ENCODE data around the gene CRYBA1. TPM values are rescaled to one million over a fixed set of nuclear protein-coding genes. Genes with fewer than 3 reads are reported as not detected.
"Not testable (repeated sequence)": the region's sequence is repeated elsewhere in the genome, so short reads cannot be mapped to it uniquely, and the experiment has no call there.

CRYBA1 gene
- total RNA-seq, 1 donor from 2014 or later = not detected

DNA sequence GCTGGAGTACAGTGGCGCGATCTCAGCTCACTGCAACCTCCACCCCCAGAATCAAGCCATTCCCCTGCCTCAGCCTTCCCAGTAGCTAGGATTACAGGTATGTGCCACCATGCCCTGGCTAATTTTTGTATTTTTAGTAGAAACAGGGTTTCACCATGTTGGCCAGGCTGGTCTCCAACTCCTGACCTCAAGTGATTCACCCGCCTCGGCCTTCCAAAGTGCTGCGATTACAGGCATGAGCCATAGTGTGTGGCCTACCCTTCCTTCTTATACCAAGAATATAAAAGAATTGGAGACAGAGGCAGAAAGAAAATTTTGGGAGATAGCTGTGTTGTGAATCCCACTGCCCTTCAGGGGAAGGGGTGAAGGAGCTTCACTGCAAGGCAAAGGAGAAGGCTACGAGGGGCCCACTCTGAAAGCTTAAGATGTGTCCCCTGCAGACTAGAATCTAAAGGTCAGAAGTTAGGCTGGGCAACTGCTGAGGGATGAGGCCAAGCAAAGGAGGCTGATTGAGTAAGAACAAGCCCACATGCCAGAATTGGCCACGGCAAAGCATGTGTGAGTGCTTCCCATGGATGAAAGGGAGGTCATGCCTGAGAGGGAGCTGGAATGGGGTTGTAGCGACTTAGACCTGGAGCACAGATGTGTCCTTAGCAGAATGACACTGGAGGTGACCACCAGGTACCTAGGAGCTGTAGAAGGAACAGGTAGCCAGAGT lies 8.4 kb upstream of the CRYBA1 start:
- no peak for DNase-seq

GRCh38 chr17:29240477-29240876 lies 6.2 kb upstream of the CRYBA1 start:
- DNase-seq = no peak

DNA sequence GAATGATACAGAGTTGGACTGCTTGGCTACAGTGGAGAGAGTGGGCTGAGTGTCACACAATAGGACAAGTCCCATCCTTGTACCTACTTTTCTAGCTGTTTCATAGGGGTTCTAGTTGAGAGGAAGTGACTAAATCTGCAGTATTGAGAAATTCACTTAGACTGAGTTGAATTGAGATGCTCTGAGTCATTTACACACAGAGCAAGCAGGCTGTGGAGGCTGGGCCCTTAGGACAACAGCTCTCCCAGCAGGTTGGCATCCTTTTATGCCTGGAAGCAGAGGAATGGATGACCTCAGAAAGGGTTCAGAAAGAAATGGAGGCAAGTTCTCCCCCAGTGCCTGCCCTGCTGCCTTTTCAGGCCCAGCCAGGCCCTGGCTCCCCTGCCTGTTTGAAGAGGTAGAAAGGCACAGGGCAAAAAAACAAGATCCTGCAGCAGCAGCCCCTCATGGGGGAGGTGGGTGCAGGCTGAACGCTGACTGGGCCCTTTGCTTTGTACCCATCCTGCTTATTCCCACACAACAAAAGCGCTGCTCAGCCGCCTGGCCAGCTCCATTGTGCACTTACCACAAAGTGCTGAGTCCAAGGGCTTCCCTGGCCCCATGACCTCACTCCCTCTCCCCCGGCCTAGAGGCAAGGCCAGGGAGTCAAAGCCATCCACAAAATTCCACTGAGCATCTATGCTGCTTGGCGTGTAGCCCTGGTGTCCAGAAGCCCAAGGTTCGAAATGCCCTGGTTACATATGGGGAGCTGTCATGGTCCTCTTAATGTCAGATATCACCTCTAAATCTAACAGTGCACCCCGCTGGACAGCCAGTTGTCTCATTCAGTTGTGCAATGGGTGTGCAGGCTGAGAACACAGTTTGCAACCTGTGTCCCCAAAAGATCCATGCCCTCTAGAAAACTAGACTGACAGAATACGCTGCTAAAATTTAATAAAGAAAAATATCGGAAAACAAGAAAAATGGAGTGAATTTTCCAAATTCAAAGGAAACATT lies 5.4 kb upstream of the CRYBA1 start:
- DNase-seq = peak; percentile 89

- no peak for DNase-seq
Observed at GRCh38 chr17:29242051-29242450, 4.6 kb upstream of the CRYBA1 start.

DNA sequence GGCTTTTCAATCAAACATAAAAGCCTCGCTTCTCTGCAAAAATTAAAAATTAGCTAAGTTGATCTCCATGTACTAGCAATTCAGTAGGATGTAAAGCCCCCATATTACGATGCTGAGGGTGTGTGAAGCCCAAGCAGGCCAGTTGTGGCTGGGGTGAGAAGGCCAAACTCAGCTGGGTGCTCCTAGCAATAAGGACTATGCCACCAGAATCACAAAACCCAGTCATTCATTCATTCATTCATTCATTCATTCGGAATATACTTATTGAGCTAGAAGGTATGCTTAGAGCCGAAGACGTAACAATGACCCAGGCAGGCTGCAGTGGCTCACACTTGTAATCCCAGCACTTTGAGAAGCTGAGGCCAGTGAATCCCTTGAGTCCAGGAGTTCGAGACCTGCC lies 3.9 kb upstream of the CRYBA1 start:
- DNase-seq = no peak

DNA sequence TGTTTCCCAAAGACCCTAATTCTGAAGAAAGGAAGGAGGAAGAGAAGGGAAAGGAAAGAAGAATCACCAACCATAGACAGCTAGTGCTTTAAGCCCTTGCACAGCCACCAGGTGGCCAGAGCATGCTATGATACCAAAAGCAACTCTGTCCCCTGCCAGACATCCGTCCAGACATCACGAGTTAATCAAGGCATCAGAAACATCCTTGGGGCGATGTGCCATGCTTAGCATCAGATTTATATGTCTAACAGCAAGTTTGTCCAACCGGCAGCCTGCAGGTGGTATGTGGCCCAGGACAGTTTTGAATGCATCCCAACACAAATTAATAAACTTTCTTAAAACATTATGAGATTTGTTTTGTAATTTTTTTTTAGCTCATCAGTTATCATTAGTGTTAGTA lies 2.9 kb upstream of the CRYBA1 start:
- DNase-seq = peak; percentile 23

DNA sequence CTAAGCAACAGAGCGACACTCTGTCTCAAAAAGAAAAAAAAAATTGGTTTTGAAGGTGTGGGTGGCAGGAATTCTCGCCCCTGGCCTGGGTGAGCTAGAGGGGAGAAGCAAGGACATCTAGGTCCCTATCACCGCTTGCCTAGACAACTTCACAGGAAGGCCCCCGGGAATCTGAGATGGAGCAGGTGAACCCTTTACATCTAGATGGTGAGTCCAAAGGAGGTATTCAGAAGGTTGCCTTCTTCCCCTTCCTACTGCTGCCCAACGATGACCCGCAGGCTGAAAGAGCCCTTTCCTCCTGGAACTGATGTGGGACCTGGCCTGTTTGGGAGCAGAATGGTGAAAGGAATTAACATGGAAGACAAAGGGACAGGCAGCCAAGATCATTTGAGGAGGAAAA lies 1.3 kb upstream of the CRYBA1 start:
- no peak for DNase-seq

GRCh38 chr17:29247219-29247618 lies 560 bp downstream of the CRYBA1 start:
- no peak for DNase-seq

DNA sequence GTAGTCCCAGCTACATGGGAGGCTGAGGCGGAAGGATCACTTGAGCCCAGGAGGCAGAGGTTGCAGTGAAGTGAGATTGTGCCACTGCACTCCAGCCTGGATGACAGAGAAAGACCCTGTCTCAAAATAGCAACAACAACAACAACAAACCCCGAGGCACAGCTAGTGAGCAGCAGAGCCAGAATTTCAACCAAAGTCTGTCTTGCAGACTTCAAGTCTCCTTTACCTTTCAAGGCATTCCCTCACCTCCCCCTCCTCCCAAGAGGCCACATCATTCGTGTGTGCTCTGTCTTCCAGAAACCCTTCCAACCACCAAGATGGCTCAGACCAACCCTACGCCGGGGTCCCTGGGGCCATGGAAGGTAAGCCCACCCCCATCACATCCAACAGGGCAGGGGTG lies 2.2 kb downstream of the CRYBA1 start:
- no peak for DNase-seq

- no peak for DNase-seq
Observed at GRCh38 chr17:29250666-29251065, 4.0 kb downstream of the CRYBA1 start.

DNA sequence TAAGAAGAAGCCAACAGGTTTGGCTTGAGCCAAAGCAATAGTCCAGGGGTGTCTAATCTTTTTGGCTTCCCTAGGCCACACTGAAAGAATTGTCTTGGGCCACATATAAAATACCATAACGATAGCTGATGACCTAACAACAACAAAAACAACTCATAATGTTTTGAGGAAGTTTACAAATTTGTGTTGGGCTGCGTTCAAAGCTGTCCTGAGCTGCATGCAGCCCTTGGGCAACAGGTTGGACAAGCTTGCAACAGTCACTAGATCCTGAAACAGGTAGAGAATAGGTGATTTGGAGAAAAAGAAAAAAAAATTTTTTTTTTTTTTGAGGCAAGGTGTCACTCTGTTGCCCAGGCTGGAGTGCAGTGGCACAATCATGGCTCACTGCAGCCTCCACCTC lies 4.5 kb downstream of the CRYBA1 start:
- no peak for DNase-seq

- peak; percentile 53 for DNase-seq
Observed at GRCh38 chr17:29252101-29252791, 5.6 kb downstream of the CRYBA1 start.

GRCh38 chr17:29253037-29253436 lies 6.4 kb downstream of the CRYBA1 start:
- DNase-seq = no peak

DNA sequence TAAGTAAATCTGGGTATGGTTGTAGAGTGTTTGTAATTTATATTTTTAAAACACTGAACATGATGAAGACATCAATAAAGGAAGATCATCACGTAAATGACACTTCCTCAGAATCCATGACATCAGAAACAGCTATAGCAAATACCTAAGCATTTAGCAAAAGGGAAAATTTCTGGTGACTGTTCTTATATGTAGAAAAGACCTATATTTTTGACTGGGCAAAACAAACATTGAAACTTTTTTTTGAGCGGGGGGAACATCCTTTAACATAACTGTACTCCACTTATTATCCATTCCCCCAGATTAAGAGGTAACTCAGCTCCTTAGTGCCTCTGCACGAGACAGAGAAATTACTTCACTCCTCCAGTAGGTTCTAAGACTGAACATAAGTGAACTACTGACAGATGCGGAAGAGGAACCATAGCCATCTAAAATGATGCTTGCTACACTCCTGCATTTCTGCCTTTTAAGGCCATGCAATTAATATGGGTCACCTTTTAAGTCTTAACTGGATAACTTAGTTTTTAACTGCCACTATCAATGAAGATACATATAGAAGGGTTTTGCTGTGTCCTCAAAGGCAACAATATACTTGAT lies 9.4 kb downstream of the CRYBA1 start:
- peak; percentile 9 for DNase-seq

GRCh38 chr17:29256735-29257466 lies 10.2 kb downstream of the CRYBA1 start:
- no peak for DNase-seq

DNA sequence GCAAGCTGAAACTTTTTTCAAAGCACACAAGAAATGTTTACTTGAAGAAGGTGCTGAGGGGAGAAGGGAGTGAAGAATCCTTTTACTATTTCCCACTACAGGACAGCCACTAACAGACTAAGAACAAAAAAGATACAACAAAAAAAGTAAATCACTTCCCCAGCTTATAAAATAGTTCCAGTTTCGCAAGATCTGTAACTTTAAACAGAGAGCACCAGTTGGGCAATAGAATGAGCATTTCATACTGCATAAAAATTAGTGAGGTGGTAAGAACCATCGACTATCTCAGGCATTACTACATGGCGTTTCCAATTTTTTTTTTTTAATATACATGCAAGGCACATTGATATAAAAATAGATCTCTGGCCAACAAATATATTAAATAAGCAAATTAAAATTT lies 11.1 kb downstream of the CRYBA1 start:
- no peak for DNase-seq

DNA sequence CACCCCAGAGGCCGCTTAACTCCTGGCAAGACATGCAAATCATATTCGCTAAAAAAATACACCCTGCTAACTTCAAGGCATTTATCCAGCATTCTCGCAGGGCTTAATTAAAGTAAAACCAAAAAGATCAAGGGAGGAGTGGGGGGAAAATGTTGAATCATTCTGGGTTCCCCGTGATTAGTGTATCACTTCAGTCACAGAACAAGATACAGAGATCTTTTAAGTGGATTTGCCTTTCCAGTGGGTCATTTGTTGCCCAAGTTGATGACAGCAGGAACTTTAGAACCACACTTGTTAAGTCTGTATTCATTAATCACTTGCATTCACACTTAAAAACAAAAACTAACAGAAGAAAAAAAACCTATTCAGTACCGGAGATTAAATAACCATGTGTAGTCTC lies 17.3 kb downstream of the CRYBA1 start:
- no peak for DNase-seq

DNA sequence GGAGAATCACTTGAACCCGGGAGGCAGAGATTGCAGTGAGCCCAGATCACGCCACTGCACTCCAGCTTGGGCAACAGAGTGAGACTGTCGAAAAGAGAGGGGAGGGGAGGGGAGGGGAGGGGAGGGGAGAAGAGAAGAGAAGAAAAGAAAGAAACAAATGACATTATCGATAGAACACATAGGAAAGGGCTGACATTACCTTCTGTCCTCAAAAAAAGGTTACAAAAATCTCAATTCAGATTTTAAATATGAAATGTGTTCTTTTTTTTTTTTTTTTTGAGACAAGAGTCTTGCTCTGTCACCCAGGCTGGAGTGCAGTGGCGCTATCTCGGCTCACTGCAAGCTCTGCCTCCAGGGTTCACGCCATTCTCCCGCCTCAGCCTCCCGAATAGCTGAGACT lies 25.3 kb downstream of the CRYBA1 start:
- not testable (repeated sequence) for DNase-seq

GRCh38 chr17:29273924-29274323 lies 27.3 kb downstream of the CRYBA1 start:
- no peak for DNase-seq

GRCh38 chr17:29278692-29279091 lies 32.0 kb downstream of the CRYBA1 start:
- no peak for DNase-seq

DNA sequence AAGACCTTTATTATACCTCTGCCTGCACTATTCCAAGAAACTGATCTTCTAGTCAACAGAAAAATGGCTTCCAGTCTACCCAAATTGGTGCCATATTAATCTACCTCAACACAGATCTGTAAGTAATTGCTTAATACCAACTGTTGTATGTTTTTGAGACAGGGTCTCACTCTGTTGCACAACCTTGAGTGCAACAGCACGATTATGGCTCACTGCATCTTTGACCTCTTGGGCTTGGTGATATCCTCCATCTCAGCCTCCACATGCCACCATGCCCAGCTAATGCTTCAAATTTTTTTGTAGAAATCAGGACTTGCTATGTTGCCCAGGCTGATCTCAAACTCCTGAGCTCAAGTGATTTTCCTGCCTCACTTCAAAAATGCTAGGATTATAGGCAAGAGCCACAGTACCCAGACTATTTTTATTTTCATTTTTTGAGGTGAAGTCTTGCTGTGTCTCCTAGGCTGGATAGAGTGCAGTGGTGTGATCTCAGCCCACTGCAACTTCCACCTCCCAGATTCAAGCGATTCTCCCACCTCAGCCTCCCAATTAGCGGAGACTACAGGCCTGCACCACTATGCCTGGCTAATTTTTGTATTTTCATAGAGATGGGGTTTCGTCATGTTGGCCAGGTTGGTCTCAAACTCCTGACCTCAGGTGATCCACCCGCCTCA lies 32.9 kb downstream of the CRYBA1 start:
- no peak for DNase-seq

GRCh38 chr17:29283496-29283895 lies 36.8 kb downstream of the CRYBA1 start:
- DNase-seq = peak; percentile 35
